ENCODE data around the gene ZNF276. TPM values are rescaled to one million over a fixed set of nuclear protein-coding genes. Genes with fewer than 3 reads are reported as not detected.

ZNF276 gene
- total RNA-seq, 1 donor from 2014 or later = 12.9 TPM

GRCh38 chr16:89717688-89718505 lies 3.4 kb upstream of the ZNF276 start:
- Histone ChIP-seq H3K9me3 (replicated peaks) (no peaks in the 10 kb centered on the region), H3K4me1 (peaks cover 32% of the 10 kb centered on the region), H3K27ac (replicated peaks) (no peak overlapping the region), H3K27me3 (ENCODE audit: low read depth) (peaks cover 5% of the 10 kb centered on the region), H3K4me3 (no peak overlapping the region), H3K36me3 (peaks cover under 1% of the 10 kb centered on the region)
- TF ChIP-seq, protein P1, sequence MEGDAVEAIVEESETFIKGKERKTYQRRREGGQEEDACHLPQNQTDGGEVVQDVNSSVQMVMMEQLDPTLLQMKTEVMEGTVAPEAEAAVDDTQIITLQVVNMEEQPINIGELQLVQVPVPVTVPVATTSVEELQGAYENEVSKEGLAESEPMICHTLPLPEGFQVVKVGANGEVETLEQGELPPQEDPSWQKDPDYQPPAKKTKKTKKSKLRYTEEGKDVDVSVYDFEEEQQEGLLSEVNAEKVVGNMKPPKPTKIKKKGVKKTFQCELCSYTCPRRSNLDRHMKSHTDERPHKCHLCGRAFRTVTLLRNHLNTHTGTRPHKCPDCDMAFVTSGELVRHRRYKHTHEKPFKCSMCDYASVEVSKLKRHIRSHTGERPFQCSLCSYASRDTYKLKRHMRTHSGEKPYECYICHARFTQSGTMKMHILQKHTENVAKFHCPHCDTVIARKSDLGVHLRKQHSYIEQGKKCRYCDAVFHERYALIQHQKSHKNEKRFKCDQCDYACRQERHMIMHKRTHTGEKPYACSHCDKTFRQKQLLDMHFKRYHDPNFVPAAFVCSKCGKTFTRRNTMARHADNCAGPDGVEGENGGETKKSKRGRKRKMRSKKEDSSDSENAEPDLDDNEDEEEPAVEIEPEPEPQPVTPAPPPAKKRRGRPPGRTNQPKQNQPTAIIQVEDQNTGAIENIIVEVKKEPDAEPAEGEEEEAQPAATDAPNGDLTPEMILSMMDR (IDR thresholded peaks at IDR 0.05; ENCODE audit: borderline replicate concordance) = no peak
- intact Hi-C loops (cut with micrococcal nuclease) = no loop called here
- no peak for DNase-seq

DNA sequence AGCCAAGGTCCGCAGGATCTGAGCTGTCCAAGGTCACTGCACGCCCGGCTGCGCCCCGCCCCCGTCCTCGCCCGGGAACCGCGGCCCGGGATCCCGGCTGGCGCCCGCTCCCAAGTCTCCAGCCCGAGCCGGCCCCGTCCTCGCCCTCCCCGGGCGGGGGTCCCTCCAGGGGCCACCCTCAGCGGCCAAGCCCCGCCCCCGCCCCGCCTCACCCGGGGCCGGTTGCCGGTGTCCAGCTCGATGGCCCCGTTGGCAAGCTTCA lies 855 bp upstream of the ZNF276 start:
- no peaks in the 10 kb centered on the region for H3K27me3 ChIP-seq (ENCODE audit: low read depth)
- DNase-seq = peak; percentile 62
- peak overlapping the region; percentile 83 for H3K4me3 ChIP-seq
- intact Hi-C loops (cut with micrococcal nuclease) = no loop called here
- H3K27ac ChIP-seq (replicated peaks) = peak overlapping the region; percentile 100
- TF ChIP-seq, protein P1 (IDR thresholded peaks at IDR 0.05; ENCODE audit: borderline replicate concordance) = no peak
- H3K36me3 ChIP-seq = peaks cover 20% of the 10 kb centered on the region
- no peaks in the 10 kb centered on the region for H3K9me3 ChIP-seq (replicated peaks)
- H3K4me1 ChIP-seq = peaks cover 55% of the 10 kb centered on the region

DNA sequence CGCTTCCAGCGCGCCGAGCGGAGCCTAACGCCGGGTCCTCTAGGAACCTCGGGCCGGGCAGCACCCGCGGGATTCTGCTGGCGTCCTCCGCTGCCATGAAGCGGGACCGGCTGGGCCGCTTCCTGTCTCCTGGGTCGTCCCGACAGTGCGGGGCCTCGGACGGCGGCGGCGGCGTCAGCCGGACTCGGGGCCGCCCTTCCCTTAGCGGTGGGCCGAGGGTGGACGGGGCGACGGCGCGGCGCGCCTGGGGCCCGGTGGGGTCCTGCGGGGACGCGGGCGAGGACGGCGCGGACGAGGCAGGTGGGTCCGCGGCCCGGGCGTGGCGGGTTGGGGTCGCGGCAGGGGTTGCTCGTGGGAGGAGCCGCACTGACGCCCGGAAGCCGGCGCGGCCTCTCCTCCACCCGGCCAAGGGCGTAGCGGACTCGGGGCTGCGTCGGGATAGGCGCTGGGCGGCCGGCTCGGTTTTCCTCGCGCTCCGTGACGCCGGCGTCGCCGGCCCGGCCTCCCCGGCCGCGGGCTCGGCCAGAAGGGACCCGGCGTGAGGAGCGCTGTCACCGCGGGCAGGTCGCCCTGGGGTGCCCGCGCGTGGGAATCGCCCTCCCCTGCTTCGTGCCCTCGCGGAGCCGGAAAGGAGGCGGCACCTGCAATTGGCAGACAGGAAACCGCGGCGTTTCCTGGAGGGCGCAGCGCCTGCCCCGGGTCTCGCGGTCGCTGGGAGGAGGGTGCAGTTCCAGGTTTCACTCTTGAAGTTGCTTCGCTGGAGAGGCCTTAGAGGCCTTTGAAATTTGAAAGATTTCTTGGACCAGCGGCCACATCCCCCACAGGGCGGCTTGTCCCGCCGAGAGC lies 432 bp downstream of the ZNF276 start:
- no peaks in the 10 kb centered on the region for H3K27me3 ChIP-seq (ENCODE audit: low read depth)
- H3K36me3 ChIP-seq = peaks cover 31% of the 10 kb centered on the region
- no peaks in the 10 kb centered on the region for H3K9me3 ChIP-seq (replicated peaks)
- TF ChIP-seq, protein P1 (IDR thresholded peaks at IDR 0.05; ENCODE audit: borderline replicate concordance) = no peak
- H3K27ac ChIP-seq (replicated peaks) = peak overlapping the region; percentile 100
- peak; percentile 69 for DNase-seq
- peak overlapping the region; percentile 83 for H3K4me3 ChIP-seq
- peaks cover 55% of the 10 kb centered on the region for H3K4me1 ChIP-seq
- intact Hi-C loops (cut with micrococcal nuclease) = no loop called here

DNA sequence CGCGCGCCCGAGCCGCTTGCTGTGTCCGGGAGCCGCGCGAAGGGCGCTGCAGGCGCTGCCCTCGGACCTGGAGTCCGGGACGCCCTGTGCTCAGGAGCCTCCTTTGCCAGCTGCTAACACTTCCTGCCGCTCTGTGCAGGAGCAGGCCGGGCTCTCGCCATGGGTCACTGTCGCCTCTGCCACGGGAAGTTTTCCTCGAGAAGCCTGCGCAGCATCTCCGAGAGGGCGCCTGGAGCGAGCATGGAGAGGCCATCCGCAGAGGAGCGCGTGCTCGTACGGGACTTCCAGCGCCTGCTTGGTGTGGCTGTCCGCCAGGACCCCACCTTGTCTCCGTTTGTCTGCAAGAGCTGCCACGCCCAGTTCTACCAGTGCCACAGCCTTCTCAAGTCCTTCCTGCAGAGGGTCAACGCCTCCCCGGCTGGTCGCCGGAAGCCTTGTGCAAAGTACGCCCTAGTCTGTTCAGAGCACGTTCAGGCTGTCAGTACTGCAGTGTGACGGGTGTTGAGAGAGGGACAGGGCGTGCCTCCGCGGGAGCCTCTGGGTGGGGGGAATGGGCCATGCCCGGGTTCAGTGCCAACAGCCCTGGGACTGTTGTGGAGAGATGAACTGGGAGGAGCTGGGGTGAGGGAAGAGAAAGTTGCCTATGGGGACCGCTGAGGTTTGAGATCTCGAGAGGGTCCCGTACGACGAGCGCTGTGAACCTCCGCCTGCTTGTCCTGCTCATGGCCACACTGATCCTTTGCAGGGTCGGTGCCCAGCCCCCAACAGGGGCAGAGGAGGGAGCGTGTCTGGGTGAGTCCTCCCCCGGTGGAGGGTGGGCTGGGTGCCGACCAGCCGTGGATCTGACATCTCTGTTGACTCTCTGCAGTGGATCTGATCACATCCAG lies 1.3 kb downstream of the ZNF276 start:
- Histone ChIP-seq H3K27ac (replicated peaks) (peak overlapping the region; percentile 100), H3K4me3 (peak overlapping the region; percentile 83), H3K27me3 (ENCODE audit: low read depth) (no peaks in the 10 kb centered on the region), H3K9me3 (replicated peaks) (no peaks in the 10 kb centered on the region), H3K4me1 (peaks cover 55% of the 10 kb centered on the region), H3K36me3 (peaks cover 40% of the 10 kb centered on the region)
- intact Hi-C loops (cut with micrococcal nuclease) = no loop called here
- TF ChIP-seq, protein P1 (IDR thresholded peaks at IDR 0.05; ENCODE audit: borderline replicate concordance) = no peak
- peak; percentile 82 for DNase-seq
